CD14-positive monocyte (primary cell): ENCODE measurements around the gene FAM131A. TPM values are rescaled to one million over a fixed set of nuclear protein-coding genes. Genes with fewer than 3 reads are reported as not detected.

ENCODE experiments used
- DNase-seq, 3 donors: peaks; one replicate each; pipeline ENCODE4 v3.0.0-alpha.2; 2011 to 2022
- H2AFZ ChIP-seq: 2 replicates; pipeline ENCODE4 v1.6.0; 2012; ENCODE audit warnings: mild to moderate bottlenecking, low read depth, low read length, inconsistent platforms; ENCODE audit not compliant: insufficient read depth, poor library complexity, severe bottlenecking
- H3K27ac ChIP-seq, 2 donors: 1 replicate in 1 of 2; 2 replicates in 1 of 2; pipeline ENCODE4 v1.5.1; 2012 to 2013; ENCODE audit warnings: low read length in 2 of 2, control low read depth in 1 of 2, inconsistent platforms in 1 of 2, low read depth in 1 of 2, mild to moderate bottlenecking in 1 of 2
- H3K27me3 ChIP-seq, 2 donors: one replicate each; pipeline versions ENCODE4 v1.6.0 to v1.6.1; 2011 to 2013; ENCODE audit warnings: low read length in 2 of 2; ENCODE audit not compliant: control insufficient read depth in 2 of 2, insufficient read depth in 2 of 2
- H3K36me3 ChIP-seq, 2 donors: replicated peaks in 1 of 2; 1 replicate in 1 of 2; 2 replicates in 1 of 2; pipeline versions ENCODE4 v1.5.1 to v1.6.1; 2012 to 2013; ENCODE audit warnings: low read length in 2 of 2, control low read depth in 1 of 2, inconsistent platforms in 1 of 2, mild to moderate bottlenecking in 1 of 2; ENCODE audit not compliant: insufficient read depth in 2 of 2, control insufficient read depth in 1 of 2
- H3K4me1 ChIP-seq, 2 donors: 1 replicate in 1 of 2; 2 replicates in 1 of 2; pipeline versions ENCODE4 v1.5.1 to v1.6.1; 2012 to 2013; ENCODE audit warnings: low read length in 2 of 2, control low read depth in 1 of 2, inconsistent platforms in 1 of 2, mild to moderate bottlenecking in 1 of 2, moderate library complexity in 1 of 2; ENCODE audit not compliant: insufficient read depth in 2 of 2, control insufficient read depth in 1 of 2
- H3K4me2 ChIP-seq: replicated peaks from 2 replicates; pipeline ENCODE3; 2012; ENCODE audit warnings: low read length, moderate library complexity, mild to moderate bottlenecking; ENCODE audit not compliant: poor library complexity, severe bottlenecking; ENCODE audit errors: extremely low read depth
- H3K4me3 ChIP-seq, 3 experiments: fragments of 200-600 bp in 1 of 3; sonication (generic) in 1 of 3; replicated peaks in 1 of 3; 1 replicate in 2 of 3; 2 replicates in 1 of 3; pipeline ENCODE4 v1.5.1; 2011 to 2013; ENCODE audit warnings: low read length in 3 of 3, mild to moderate bottlenecking in 3 of 3, control low read depth in 2 of 3, low read depth in 2 of 3, inconsistent platforms in 1 of 3, moderate library complexity in 1 of 3
- H3K79me2 ChIP-seq: 2 replicates; pipeline ENCODE4 v1.6.0; 2012; ENCODE audit warnings: mild to moderate bottlenecking, control low read depth, inconsistent platforms, low read length, moderate library complexity; ENCODE audit not compliant: insufficient read depth
- H3K9ac ChIP-seq: 2 replicates; pipeline ENCODE4 v1.6.0; 2017; ENCODE audit warnings: low read length, mild to moderate bottlenecking; ENCODE audit not compliant: insufficient read depth, poor library complexity, severe bottlenecking
- H3K9me3 ChIP-seq, 2 donors: replicated peaks in 1 of 2; 1 replicate in 1 of 2; 2 replicates in 1 of 2; pipeline versions ENCODE4 v1.5.1 to v1.6.1; 2012 to 2013; ENCODE audit warnings: low read length in 2 of 2, control low read depth in 1 of 2; ENCODE audit not compliant: control insufficient read depth in 1 of 2, insufficient read depth in 1 of 2
- H4K20me1 ChIP-seq: 2 replicates; pipeline ENCODE4 v1.6.0; 2012; ENCODE audit warnings: mild to moderate bottlenecking, low read length, control low read depth, moderate library complexity; ENCODE audit not compliant: insufficient read depth
- H3K27ac Mint-ChIP-seq, 7 donors: one replicate each; pipeline ENCODE4 v1.8.0; 2020; ENCODE audit warnings: mild to moderate bottlenecking in 7 of 7, mixed read lengths in 7 of 7, moderate library complexity in 6 of 7, inconsistent platforms in 2 of 7
- H3K27me3 Mint-ChIP-seq, 3 donors: one replicate each; pipeline ENCODE4 v1.8.0; 2021 to 2022; ENCODE audit warnings: low read depth in 3 of 3, mild to moderate bottlenecking in 3 of 3, mixed read lengths in 3 of 3, moderate library complexity in 3 of 3, inconsistent platforms in 1 of 3
- H3K36me3 Mint-ChIP-seq, 2 donors: one replicate each; pipeline ENCODE4 v1.8.0; 2020; ENCODE audit warnings: mixed read lengths in 2 of 2, inconsistent platforms in 1 of 2, mild to moderate bottlenecking in 1 of 2
- H3K4me1 Mint-ChIP-seq: one replicate; pipeline ENCODE4 v1.8.0; 2020; ENCODE audit warnings: mild to moderate bottlenecking, mixed read lengths
- H3K4me3 Mint-ChIP-seq, 2 donors: one replicate each; pipeline ENCODE4 v1.8.0; 2020; ENCODE audit warnings: mild to moderate bottlenecking in 2 of 2, mixed read lengths in 2 of 2, moderate library complexity in 1 of 2
- H3K9me3 Mint-ChIP-seq, 7 donors: one replicate each; pipeline ENCODE4 v1.8.0; 2020 to 2022; ENCODE audit warnings: mixed read lengths in 7 of 7, mild to moderate bottlenecking in 6 of 7, moderate library complexity in 6 of 7, inconsistent platforms in 2 of 7
- WGBS: methylation state at CpG from one replicate; pipeline ENCODE4 v1.1.5; 2013; ENCODE audit warnings: missing lambda C conversion rate; ENCODE audit not compliant: insufficient coverage; 5-methylcytosine and 5-hydroxymethylcytosine counted together
- intact Hi-C, 2 donors: fragments of 100-400 bp; cut with micrococcal nuclease; formaldehyde crosslinking; loops; one replicate each; pipeline versions ENCODE4 v1.15.0 to v1.15.1; 2023
- polyA plus RNA-seq, 3 donors: library from polyadenylated mRNA; depleted of rRNA in 1 of 3; unstranded in 2 of 3; stranded (reverse) in 1 of 3; fragments of 300-500 nt in 2 of 3; fragments of >200 nt in 1 of 3; fragmentation: Illumina TruSeq in 2 of 3; gene quantifications; 1 replicate in 2 of 3; 2 replicates in 1 of 3; pipeline ENCODE4 v1.2.3, GENCODE V29; 2012 to 2021
- TF ChIP-seq, protein P1 (sequence below): fragments of 200-600 bp; IDR thresholded peaks from one replicate; pipeline ENCODE4 v1.8.0; 2022; ENCODE audit warnings: antibody characterized with exemption, mild to moderate bottlenecking

FAM131A gene
- polyA plus RNA-seq, 3 donors: 5.8 to 30.6 (median 7.7) TPM

DNA sequence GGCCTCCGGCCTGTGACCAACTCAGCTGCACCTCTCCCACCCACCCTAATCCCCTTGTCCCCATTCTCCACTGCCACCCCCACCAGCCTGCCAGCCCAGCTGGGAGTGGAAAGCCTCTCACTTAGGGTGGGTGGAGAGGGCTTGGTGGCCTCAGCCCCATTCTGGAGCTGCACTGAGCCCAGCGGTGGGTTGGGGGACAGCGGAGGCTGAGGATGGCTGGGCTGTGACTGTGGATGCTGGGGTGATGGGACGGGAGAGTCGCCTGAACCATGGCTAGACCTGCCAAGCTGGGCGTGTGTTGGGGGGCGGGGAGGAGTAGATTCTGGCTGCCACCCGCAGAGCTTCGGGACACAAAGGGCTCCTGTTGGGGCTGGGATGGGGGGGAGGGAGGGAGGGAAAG is 22.2 kb downstream of the FAM131A start:
- H3K9ac ChIP-seq: no peak overlapping the region
- Mint-ChIP-seq H3K36me3 (peaks cover 0 to 1% of the 10 kb centered on the region in 2 donors), H3K4me3 (no peak overlapping the region), H3K9me3 (peaks cover 0 to 2% (median 0%) of the 10 kb centered on the region in 7 donors), H3K27me3 (peaks cover 14 to 15% (median 15%) of the 10 kb centered on the region in 3 donors), H3K4me1 (peaks cover 22% of the 10 kb centered on the region), H3K27ac (no peak overlapping the region)
- peaks cover 13% of the 10 kb centered on the region for H3K79me2 ChIP-seq
- no peak overlapping the region for H3K27ac ChIP-seq
- peaks cover 21 to 36% of the 10 kb centered on the region in 2 donors for H3K4me1 ChIP-seq
- peaks cover 0 to under 1% of the 10 kb centered on the region in 2 donors for H3K36me3 ChIP-seq
- H3K4me3 ChIP-seq: no peak overlapping the region
- intact Hi-C loops: no loop called here
- WGBS: 97% methylated on average over 5 of the region's 9 CpGs
- peaks cover 0 to 12% of the 10 kb centered on the region in 2 donors for H3K27me3 ChIP-seq
- no peak for DNase-seq
- H4K20me1 ChIP-seq: no peaks in the 10 kb centered on the region
- H3K9me3 ChIP-seq: no peaks in the 10 kb centered on the region
- TF ChIP-seq, protein P1, sequence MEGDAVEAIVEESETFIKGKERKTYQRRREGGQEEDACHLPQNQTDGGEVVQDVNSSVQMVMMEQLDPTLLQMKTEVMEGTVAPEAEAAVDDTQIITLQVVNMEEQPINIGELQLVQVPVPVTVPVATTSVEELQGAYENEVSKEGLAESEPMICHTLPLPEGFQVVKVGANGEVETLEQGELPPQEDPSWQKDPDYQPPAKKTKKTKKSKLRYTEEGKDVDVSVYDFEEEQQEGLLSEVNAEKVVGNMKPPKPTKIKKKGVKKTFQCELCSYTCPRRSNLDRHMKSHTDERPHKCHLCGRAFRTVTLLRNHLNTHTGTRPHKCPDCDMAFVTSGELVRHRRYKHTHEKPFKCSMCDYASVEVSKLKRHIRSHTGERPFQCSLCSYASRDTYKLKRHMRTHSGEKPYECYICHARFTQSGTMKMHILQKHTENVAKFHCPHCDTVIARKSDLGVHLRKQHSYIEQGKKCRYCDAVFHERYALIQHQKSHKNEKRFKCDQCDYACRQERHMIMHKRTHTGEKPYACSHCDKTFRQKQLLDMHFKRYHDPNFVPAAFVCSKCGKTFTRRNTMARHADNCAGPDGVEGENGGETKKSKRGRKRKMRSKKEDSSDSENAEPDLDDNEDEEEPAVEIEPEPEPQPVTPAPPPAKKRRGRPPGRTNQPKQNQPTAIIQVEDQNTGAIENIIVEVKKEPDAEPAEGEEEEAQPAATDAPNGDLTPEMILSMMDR: no peak
- no peak overlapping the region for H2AFZ ChIP-seq
- no peak overlapping the region for H3K4me2 ChIP-seq

DNA sequence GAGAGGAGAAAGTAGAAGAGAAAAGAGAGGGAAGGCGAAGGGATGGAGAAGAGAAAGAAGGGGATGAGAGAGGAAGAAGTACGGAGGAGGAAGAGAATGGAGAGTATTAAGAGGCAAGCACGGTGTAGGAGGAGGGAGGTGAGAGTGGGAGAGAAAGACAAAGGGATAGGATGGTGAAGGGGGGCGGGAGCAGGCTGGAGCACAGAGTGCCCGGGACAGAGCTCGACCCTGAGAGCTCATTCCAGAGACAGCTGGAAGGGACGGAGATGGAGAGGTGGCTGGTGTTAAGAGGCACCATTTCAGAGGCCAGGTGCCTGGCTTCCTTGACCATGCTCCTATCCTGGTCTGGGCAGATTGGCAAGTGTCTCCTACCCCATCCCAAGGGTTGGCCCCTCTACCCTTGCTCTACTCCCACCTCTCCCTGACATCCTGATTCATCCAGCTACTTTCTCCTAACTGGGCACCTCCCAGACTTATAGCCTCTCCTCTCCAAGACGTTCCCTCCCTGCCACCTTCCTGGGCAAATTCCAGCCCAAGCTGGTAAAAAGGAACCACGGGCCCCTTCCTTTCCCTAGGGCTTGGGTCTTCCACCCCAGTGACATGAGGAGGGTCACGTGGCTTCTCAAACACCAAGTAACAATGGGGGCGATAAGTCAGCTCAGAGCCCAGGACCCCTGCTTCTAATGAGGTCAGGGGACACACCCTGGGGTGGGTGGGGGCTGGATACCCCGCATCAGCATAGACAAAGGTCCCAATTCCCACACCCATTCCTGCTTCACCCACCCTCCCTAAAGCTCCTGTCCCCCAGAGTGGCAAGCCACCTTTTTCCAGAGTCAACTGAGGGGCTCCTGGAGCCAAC is 22.9 kb downstream of the FAM131A start:
- H3K4me3 Mint-ChIP-seq: peak overlapping the region; percentile 72 to 87
- peaks cover 6 to 8% of the 10 kb centered on the region in 2 donors for H3K36me3 Mint-ChIP-seq
- WGBS: 86% methylated on average over 9 of the region's 12 CpGs
- Histone ChIP-seq H3K4me2 (peak overlapping the region; percentile 96), H3K4me1 (peaks cover 21 to 37% of the 10 kb centered on the region in 2 donors), H3K27me3 (peaks cover 0 to 12% of the 10 kb centered on the region in 2 donors), H3K36me3 (peaks cover 3 to 7% of the 10 kb centered on the region in 2 donors), H4K20me1 (no peaks in the 10 kb centered on the region), H3K9me3 (no peaks in the 10 kb centered on the region), H3K79me2 (peaks cover 18% of the 10 kb centered on the region), H3K4me3 (peak overlapping the region in 1 of 3 experiments; percentile 91), H2AFZ (peak overlapping the region; percentile 93), H3K27ac (no peak overlapping the region), H3K9ac (no peak overlapping the region)
- H3K27me3 Mint-ChIP-seq: peaks cover 14 to 15% (median 14%) of the 10 kb centered on the region in 3 donors
- H3K4me1 Mint-ChIP-seq: peaks cover 24% of the 10 kb centered on the region
- TF ChIP-seq, protein P1: no peak
- intact Hi-C loops: no loop called here
- no peak for DNase-seq
- H3K9me3 Mint-ChIP-seq: peaks cover 0 to 2% (median 0%) of the 10 kb centered on the region in 7 donors
- no peak overlapping the region for H3K27ac Mint-ChIP-seq
